ENCODE data around the gene CDH4. TPM values are rescaled to one million over a fixed set of nuclear protein-coding genes. Genes with fewer than 3 reads are reported as not detected.

Gene CDH4
- total RNA-seq, 2 donors from 2014 or later: 0.06 TPM; not detected in 1

GRCh38 chr20:61869750-61870507, 617.9 kb downstream of the CDH4 start:
- intact Hi-C loops (cut with DNase I, micrococcal nuclease): no loop called here
- ATAC-seq (no peak), DNase-seq (no peak)

DNA sequence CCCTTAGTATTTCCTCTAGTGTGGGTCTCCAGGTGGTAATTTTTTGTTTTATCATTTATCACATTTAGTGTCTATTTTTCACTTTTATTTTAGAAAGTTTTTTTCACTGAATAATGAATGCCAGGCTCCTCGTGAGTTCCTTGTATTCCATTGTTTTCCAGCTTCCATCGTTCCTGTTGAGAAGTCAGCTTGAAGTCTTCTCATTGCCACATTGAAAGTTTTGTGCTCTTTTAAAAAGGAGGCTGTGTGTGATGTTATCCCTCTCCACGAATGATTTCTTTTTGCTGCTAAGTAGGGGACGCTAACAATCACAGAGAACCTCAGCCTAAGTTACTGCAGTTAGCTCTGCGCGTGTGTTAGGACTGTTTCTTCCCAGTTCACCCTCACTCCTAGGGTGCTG, 619.1 kb downstream of the CDH4 start:
- intact Hi-C loops (cut with DNase I, micrococcal nuclease): no loop called here

GRCh38 chr20:61871913-61872312, 619.9 kb downstream of the CDH4 start:
- ATAC-seq (no peak), DNase-seq (no peak)

More for the DNA sequence above, 619.1 kb downstream of the CDH4 start:
- ATAC-seq (no peak), DNase-seq (no peak)

DNA sequence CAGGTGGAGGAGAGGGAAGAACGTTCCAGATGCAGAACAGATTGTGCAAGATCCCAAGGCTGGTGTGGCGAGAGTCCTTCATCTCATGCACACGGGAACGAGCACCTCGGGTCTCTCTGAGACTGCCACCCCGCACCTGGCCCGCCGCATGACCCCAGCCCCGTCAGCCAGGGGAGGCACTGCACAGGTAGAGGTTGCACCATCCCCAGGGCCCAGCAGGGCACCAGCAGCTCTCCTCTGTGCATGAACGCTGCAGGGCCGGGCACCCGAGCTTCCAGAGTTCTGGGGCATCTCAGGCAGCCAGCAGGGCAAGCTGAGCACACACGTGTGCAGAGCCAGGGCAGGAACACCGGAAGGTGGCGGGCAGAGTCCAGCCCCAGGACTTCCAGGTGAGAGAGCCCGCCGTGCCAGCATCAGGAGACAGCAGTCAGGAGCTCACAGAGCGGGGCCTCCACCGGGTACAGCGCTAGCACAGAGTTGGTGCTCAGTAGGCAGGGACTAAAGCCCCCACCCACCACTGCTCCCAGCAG, 620.4 kb downstream of the CDH4 start:
- intact Hi-C loops (cut with DNase I, micrococcal nuclease): no loop called here
- no peak for ATAC-seq
- DNase-seq: no peak

More at GRCh38 chr20:61871913-61872312, 619.9 kb downstream of the CDH4 start:
- intact Hi-C loops (cut with DNase I, micrococcal nuclease): no loop called here

DNA sequence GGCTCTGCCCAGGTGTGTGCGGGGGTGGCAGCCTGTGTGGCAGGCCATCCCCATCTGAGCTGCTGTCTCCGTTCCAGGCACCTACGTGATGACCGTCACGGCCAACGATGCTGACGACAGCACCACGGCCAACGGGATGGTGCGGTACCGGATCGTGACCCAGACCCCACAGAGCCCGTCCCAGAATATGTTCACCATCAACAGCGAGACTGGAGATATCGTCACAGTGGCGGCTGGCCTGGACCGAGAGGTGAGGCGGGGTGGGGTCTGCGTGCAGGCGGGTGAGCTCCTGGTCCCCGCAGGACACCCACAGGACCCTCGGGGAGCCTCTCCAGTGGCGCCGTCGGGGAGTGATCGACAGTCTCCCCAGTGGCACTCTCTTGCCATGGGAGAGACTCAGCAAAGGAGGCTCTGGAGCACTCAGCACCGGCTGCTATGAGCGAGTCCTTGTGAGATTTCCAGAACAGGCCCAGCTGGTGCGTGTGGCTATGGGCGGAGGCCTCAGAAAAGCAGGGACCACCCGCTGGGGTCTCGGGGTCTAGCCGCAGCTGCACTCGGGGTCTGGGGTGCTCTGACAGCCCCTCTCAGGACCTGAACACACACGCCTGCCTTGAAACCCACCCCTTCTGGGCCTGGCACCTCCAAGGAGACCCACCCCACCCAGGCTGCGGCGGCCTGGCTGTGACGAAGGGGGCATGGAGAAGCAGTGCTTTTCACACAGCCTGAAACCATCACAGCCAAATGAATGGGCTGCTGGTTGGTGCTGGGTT, 621.8 kb downstream of the CDH4 start:
- DNase-seq: no peak
- intact Hi-C loops (cut with DNase I, micrococcal nuclease): no loop called here

GRCh38 chr20:61874421-61875068, 622.5 kb downstream of the CDH4 start:
- no peak for ATAC-seq

More for the DNA sequence above, 621.8 kb downstream of the CDH4 start:
- no peak for ATAC-seq

GRCh38 chr20:61875221-61875885, 623.3 kb downstream of the CDH4 start:
- intact Hi-C loops (cut with DNase I, micrococcal nuclease): no loop called here
- DNase-seq (no peak), ATAC-seq (no peak)

More at GRCh38 chr20:61874421-61875068, 622.5 kb downstream of the CDH4 start:
- no peak for DNase-seq
- intact Hi-C loops (cut with DNase I, micrococcal nuclease): no loop called here

GRCh38 chr20:61875996-61876395, 623.9 kb downstream of the CDH4 start:
- no peak for ATAC-seq
- DNase-seq: no peak
- intact Hi-C loops (cut with DNase I, micrococcal nuclease): no loop called here

- intact Hi-C loops (cut with DNase I, micrococcal nuclease): no loop called here
- DNase-seq (no peak), ATAC-seq (no peak)
Measured at GRCh38 chr20:61876952-61877728, 625.1 kb downstream of the CDH4 start.

GRCh38 chr20:61877776-61878477, 625.9 kb downstream of the CDH4 start:
- ATAC-seq (no peak), DNase-seq (no peak)
- intact Hi-C loops (cut with DNase I, micrococcal nuclease): no loop called here

DNA sequence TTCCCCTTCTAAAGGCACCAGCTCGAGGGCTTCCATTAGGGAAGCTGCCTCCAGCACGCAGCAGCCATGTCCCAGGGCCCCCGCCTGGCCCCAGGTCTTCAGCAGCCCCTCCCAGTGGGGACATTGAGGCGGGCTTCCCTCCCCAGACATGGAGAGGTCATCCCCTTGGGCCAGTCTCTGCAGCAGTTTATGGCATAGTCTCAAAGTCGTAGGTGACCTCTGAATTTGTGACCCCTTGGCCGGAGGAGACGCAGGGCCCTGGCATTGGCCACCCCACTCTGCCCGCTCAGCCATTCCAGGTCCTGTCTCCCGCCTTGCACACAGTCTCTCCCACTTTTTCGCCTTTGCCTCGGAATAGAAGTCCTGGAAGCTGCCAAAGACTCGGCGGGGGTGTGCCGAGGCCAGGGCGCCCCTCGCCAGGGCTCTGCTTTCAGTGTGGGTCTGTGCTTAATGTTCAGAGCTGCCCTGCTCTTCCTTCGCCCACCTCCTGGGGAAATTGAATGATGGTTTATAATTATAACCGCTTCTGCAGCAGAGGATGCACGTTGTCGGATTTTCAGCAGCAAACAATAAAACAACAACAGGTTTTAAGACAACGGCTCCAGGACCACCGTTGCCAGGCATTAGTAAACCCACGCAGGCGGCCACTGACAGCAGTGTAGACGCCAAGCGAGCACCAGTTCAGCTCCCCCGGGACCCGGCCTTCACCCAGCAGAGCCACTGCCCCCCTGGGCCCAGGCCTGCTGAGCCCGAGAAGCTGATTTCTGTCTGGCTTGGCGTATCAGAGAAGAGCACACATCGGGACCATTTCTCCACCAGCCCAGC, 626.6 kb downstream of the CDH4 start:
- intact Hi-C loops (cut with DNase I, micrococcal nuclease): no loop called here
- ATAC-seq (no peak), DNase-seq (no peak)

GRCh38 chr20:61879303-61879620, 627.2 kb downstream of the CDH4 start:
- no peak for ATAC-seq
- intact Hi-C loops (cut with DNase I, micrococcal nuclease): no loop called here
- no peak for DNase-seq

- no peak for ATAC-seq
- intact Hi-C loops (cut with DNase I, micrococcal nuclease): no loop called here
- no peak for DNase-seq
Measured at GRCh38 chr20:61879694-61880093, 627.6 kb downstream of the CDH4 start.

GRCh38 chr20:61880706-61881105, 628.6 kb downstream of the CDH4 start:
- ATAC-seq (no peak), DNase-seq (no peak)
- intact Hi-C loops (cut with DNase I, micrococcal nuclease): no loop called here

- no peak for DNase-seq
- intact Hi-C loops (cut with DNase I, micrococcal nuclease): no loop called here
- ATAC-seq: no peak
Measured at GRCh38 chr20:61881416-61881815, 629.4 kb downstream of the CDH4 start.

GRCh38 chr20:61881861-61882260, 629.8 kb downstream of the CDH4 start:
- no peak for ATAC-seq
- no peak for DNase-seq
- intact Hi-C loops (cut with DNase I, micrococcal nuclease): no loop called here
